ENCODE results near the gene DNAH14. TPM values are rescaled to one million over a fixed set of nuclear protein-coding genes. Genes with fewer than 3 reads are reported as not detected.

Gene DNAH14
- total RNA-seq, 1 experiment from 2014 or later = 39.7 TPM

- H3K9ac ChIP-seq (ENCODE audit: extremely low read depth, insufficient read length, low read length) = no peak overlapping the region
- no peak overlapping the region for H2AFZ ChIP-seq (ENCODE audit: low read length)
- no peaks in the 10 kb centered on the region; the same call in 1 of the 2 replicates for H3K27me3 Mint-ChIP-seq (ENCODE audit: low read depth)
These were observed 329.3 kb downstream of the DNAH14 start for GRCh38 chr1:225258811-225259210.

More at GRCh38 chr1:225258811-225259210, 329.3 kb downstream of the DNAH14 start:
- TF ChIP-seq, protein P1, sequence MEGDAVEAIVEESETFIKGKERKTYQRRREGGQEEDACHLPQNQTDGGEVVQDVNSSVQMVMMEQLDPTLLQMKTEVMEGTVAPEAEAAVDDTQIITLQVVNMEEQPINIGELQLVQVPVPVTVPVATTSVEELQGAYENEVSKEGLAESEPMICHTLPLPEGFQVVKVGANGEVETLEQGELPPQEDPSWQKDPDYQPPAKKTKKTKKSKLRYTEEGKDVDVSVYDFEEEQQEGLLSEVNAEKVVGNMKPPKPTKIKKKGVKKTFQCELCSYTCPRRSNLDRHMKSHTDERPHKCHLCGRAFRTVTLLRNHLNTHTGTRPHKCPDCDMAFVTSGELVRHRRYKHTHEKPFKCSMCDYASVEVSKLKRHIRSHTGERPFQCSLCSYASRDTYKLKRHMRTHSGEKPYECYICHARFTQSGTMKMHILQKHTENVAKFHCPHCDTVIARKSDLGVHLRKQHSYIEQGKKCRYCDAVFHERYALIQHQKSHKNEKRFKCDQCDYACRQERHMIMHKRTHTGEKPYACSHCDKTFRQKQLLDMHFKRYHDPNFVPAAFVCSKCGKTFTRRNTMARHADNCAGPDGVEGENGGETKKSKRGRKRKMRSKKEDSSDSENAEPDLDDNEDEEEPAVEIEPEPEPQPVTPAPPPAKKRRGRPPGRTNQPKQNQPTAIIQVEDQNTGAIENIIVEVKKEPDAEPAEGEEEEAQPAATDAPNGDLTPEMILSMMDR (conservative IDR thresholded peaks at IDR 0.05) = no peak
- H3K14ac ChIP-seq (ENCODE audit: insufficient read depth, low read length) = no peak overlapping the region
- H3K9me3 Mint-ChIP-seq = peaks cover 0 to 5% of the 10 kb centered on the region in 2 experiments; a peak in 1 of 5 replicates
- no peaks in the 10 kb centered on the region for H3K4me1 Mint-ChIP-seq
- H2BK12ac ChIP-seq (ENCODE audit: insufficient read length, low read depth, low read length) = no peak overlapping the region
- H3K4me2 ChIP-seq (ENCODE audit: insufficient read depth, insufficient read length, low read length) = no peak overlapping the region
- no peaks in the 10 kb centered on the region for H3K79me1 ChIP-seq (ENCODE audit: insufficient read depth, low read depth, low read length, poor library complexity, severe bottlenecking)
- H2BK120ac ChIP-seq (ENCODE audit: low read depth, low read length, poor library complexity, severe bottlenecking) = no peak overlapping the region
- no peaks in the 10 kb centered on the region for H4K20me1 ChIP-seq (ENCODE audit: control insufficient read depth, insufficient read depth, insufficient read length)
- H4K5ac ChIP-seq (ENCODE audit: insufficient read length, low read depth, low read length) = no peak overlapping the region
- H3K23me2 ChIP-seq (ENCODE audit: insufficient read length, low read depth, low read length, poor library complexity, severe bottlenecking) = no peaks in the 10 kb centered on the region
- no peak overlapping the region for H2BK20ac ChIP-seq (ENCODE audit: low read depth, low read length, poor library complexity, severe bottlenecking)
- no peaks in the 10 kb centered on the region for H3K79me2 ChIP-seq (ENCODE audit: insufficient read depth, low read length)
- H3K56ac ChIP-seq (ENCODE audit: insufficient read length, low read depth, low read length) = no peak overlapping the region
- H3K4me1 ChIP-seq (ENCODE audit: insufficient read depth, low read length) = no peaks in the 10 kb centered on the region
- no peaks in the 10 kb centered on the region; a peak in 1 of 7 replicates for H3K36me3 Mint-ChIP-seq (ENCODE audit: insufficient read depth in 1 of 3, low read depth in 3 of 3)
- H2BK15ac ChIP-seq (ENCODE audit: low read depth, low read length) = no peak overlapping the region
- no peak overlapping the region for H2BK5ac ChIP-seq (ENCODE audit: insufficient read length, low read length)
- H4K91ac ChIP-seq (ENCODE audit: insufficient read length, low read depth, low read length) = no peak overlapping the region
- H3K18ac ChIP-seq (ENCODE audit: insufficient read length, low read depth, low read length) = no peak overlapping the region
- H3K4me3 Mint-ChIP-seq = no peak overlapping the region
- no peak for DNase-seq
- H3K27ac Mint-ChIP-seq = no peak overlapping the region
- H3K9me3 ChIP-seq (ENCODE audit: control insufficient read depth, low read depth, low read length) = no peaks in the 10 kb centered on the region
- no peak overlapping the region for H4K8ac ChIP-seq (replicated peaks; ENCODE audit: insufficient read length, low read depth, low read length)
- H2AK5ac ChIP-seq (ENCODE audit: insufficient read length, low read length) = no peak overlapping the region
- no peak overlapping the region for H3K4ac ChIP-seq (ENCODE audit: low read depth, low read length)
- no peaks in the 10 kb centered on the region for H3K27me3 ChIP-seq (ENCODE audit: insufficient read depth, low read length)
- no peak overlapping the region for H3T11ph ChIP-seq (ENCODE audit: low read length)
- no peak overlapping the region for H3K27ac ChIP-seq (ENCODE audit: insufficient read length, low read depth, low read length)
- no peak overlapping the region for H3K23ac ChIP-seq (ENCODE audit: insufficient read length, low read depth, low read length)
